GM13976 (cell line): ENCODE data around the gene OVCA2.

Experiments
- DNase-seq: peaks from one replicate; pipeline ENCODE4 v3.0.0; 2012; ENCODE audit warnings: low spot score
- CTCF ChIP-seq: IDR thresholded peaks from 2 replicates; pipeline ENCODE4 v1.5.1; 2012; ENCODE audit warnings: borderline replicate concordance, mild to moderate bottlenecking; ENCODE audit not compliant: insufficient read depth; ENCODE audit errors: extremely low read depth, missing control alignments, control extremely low read depth
- in situ Hi-C: fragments of 300-500 bp; cut with MboI; formaldehyde crosslinking; loops from one replicate; pipeline ENCODE4 v1.12.0; 2022; ENCODE audit warnings: low sequenced_read_pairs, mixed read lengths, inconsistent platforms; ENCODE audit not compliant: unreplicated experiment

Gene OVCA2

GRCh38 chr17:2070241-2071023, 28.6 kb downstream of the OVCA2 start:
- no peak for TF ChIP-seq CTCF
- DNase-seq, result peak; percentile 83
- in situ Hi-C loops, result loop anchor here (5.0 kb wide), 1 partner anchor 172 kb away; no protein-coding TSS in a partner anchor

- in situ Hi-C loops, result loop anchor here (5.0 kb wide), 1 partner anchor 171 kb away; no protein-coding TSS in a partner anchor
- TF ChIP-seq CTCF, result no peak
- DNase-seq, result no peak
These were observed 29.2 kb downstream of the OVCA2 start for GRCh38 chr17:2071024-2071385.

- TF ChIP-seq CTCF, result no peak
- in situ Hi-C loops, result loop anchor here (5.0 kb wide), 1 partner anchor 171 kb away; no protein-coding TSS in a partner anchor
- DNase-seq, result no peak
These were observed 29.8 kb downstream of the OVCA2 start for GRCh38 chr17:2071455-2072281.

GRCh38 chr17:2074919-2075318, 33.1 kb downstream of the OVCA2 start:
- DNase-seq, result no peak
- in situ Hi-C loops, result loop anchor here (5.0 kb wide), 1 partner anchor 167 kb away; no protein-coding TSS in a partner anchor
- TF ChIP-seq CTCF, result no peak

GRCh38 chr17:2075336-2076086, 33.7 kb downstream of the OVCA2 start:
- no peak for TF ChIP-seq CTCF
- in situ Hi-C loops, result no loop called here
- peak; percentile 73 for DNase-seq
